C4-2B (cell line): Measurements from ENCODE around the gene SYNRG.
"Not testable (repeated sequence)": the region's sequence is repeated elsewhere in the genome, so short reads cannot be mapped to it uniquely, and the experiment has no call there.

Experiments used
- H3K27ac ChIP-seq: fragments of 450-650 bp; 2 replicates; pipeline ENCODE4 v1.5.1; 2017
- ZFX ChIP-seq: fragments of 450-650 bp; IDR thresholded peaks from 2 replicates; pipeline ENCODE4 v1.6.1; 2017
- TF ChIP-seq, protein P1 (sequence below): fragments of 450-650 bp; conservative IDR thresholded peaks from 2 replicates; pipeline ENCODE4 v1.5.1; 2017; ENCODE audit warnings: mild to moderate bottlenecking

Gene SYNRG

DNA sequence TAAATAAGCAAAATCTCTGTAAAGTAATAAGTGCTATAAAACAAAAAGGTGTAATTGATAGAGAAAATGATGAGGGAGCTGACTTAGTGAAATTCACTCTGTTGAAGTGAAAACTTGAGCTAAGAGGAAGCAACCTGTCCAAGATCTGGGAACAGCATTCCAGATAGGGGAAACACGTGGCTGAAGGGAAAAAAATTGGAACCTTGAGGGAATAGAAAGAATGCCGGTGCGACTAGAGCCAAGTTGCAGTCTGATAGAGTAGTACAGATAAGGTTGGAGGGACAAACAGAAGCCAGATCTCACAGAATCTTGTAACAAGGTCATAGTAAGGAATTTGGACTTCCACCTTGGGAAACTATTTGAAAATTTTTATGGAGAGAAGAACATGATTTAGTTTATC lies 34.7 kb upstream of the SYNRG start:
- no peak for TF ChIP-seq ZFX
- TF ChIP-seq, protein P1, sequence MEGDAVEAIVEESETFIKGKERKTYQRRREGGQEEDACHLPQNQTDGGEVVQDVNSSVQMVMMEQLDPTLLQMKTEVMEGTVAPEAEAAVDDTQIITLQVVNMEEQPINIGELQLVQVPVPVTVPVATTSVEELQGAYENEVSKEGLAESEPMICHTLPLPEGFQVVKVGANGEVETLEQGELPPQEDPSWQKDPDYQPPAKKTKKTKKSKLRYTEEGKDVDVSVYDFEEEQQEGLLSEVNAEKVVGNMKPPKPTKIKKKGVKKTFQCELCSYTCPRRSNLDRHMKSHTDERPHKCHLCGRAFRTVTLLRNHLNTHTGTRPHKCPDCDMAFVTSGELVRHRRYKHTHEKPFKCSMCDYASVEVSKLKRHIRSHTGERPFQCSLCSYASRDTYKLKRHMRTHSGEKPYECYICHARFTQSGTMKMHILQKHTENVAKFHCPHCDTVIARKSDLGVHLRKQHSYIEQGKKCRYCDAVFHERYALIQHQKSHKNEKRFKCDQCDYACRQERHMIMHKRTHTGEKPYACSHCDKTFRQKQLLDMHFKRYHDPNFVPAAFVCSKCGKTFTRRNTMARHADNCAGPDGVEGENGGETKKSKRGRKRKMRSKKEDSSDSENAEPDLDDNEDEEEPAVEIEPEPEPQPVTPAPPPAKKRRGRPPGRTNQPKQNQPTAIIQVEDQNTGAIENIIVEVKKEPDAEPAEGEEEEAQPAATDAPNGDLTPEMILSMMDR, result no peak

DNA sequence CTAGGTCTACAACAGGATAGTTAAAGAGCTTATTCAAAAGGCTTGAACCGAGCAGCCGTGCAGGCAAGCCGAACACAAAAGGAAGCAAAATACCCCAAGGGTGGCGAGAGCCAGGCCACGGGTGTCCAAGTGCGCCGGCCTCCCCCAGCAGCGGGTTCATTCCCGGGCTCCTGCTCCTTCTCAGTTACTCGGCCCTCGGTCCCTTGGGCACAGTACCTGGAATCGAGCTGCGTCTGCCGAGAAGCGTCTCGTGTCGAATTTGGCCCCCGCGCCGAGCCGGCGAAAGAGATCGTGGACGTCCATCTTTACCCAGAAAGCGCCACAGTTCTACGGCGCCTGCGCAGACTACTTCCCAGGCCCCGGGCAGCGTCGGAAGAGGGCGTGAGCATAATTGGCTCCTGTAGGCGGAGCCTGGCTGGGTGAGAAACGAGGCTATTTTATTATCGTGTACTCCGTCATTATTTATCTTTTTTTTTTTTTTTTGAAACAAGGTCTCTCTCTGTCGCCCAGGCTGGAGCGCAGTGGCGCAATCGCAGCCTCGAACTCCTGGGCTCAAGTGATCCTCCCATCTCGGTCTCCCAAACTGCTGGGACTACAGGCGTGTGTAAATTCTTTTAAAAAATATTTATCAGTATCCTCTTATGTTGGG lies 34.0 kb upstream of the SYNRG start, which contains the start of gene DDX52:
Gene DDX52, minus strand, starts transcription at position 329 of the 649 bp plus-strand sequence. Its CDS starts 26 bp downstream, at position 303.
- TF ChIP-seq, protein P1, result no peak
- peak; percentile 78 for TF ChIP-seq ZFX
- peak within 1 kb of the TSS; percentile 79 for H3K27ac ChIP-seq

More for the DNA sequence above, 34.7 kb upstream of the SYNRG start:
- H3K27ac ChIP-seq, result no peak overlapping the region

DNA sequence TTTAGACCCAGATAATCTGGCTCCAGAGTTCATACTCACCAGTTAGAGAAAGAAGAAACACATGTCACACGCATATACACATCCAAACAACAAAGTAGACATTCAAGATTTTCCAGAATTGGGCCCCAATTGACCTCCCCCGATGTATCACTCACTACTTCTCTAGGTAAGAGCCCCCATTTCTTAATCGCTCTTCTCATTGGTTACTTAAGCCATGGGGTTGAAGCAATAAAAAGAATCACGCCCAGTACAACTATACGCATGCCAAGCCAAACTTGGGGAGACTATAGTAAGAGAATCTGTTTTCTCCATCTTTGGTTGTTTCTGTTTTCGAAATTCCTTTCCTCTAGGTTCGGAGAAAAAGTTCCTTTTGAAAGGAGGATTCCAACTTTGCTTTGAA lies 33.5 kb upstream of the SYNRG start:
- TF ChIP-seq, protein P1, result no peak
- TF ChIP-seq ZFX, result no peak
- H3K27ac ChIP-seq, result peak overlapping the region; percentile 79

DNA sequence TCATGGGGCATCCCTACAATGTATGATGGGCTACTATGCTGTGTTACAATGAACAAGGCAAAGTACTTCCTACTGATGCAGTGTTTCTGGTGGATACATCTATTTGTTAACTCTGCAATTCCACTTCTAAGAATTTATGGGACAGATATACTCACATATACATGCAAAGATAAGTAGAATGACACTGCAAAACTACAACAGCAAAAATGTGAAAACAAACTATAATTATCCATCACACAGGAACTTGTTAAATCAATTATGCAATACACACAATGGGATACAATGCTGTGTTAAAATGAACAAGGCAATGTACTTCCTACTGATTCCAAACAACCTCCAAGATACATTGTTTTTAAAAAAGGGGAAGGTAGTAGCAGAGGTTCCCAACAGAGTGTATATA lies 30.8 kb upstream of the SYNRG start:
- H3K27ac ChIP-seq, result no peak overlapping the region
- no peak for TF ChIP-seq ZFX
- TF ChIP-seq, protein P1, result no peak

DNA sequence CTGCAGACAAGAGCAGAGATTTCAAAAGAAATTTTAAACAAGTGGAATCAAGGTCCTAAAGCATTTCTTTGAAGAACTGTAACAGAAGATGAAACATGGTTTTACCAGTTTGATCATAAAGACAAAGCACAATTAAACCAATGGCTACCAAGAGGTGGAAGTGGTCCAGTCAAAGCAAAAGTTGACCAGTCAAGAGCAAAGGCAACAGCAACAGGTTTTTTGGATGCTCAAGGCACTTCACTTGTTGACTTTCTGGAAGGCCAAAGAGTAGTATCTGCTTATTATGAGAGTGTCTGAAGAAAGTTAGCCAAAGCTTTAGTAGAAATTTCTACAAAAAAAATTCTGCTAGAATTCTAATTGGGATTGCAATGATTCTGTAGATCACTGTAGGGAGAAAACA lies 28.7 kb upstream of the SYNRG start:
- TF ChIP-seq, protein P1, result no peak
- TF ChIP-seq ZFX, result no peak
- no peak overlapping the region for H3K27ac ChIP-seq

DNA sequence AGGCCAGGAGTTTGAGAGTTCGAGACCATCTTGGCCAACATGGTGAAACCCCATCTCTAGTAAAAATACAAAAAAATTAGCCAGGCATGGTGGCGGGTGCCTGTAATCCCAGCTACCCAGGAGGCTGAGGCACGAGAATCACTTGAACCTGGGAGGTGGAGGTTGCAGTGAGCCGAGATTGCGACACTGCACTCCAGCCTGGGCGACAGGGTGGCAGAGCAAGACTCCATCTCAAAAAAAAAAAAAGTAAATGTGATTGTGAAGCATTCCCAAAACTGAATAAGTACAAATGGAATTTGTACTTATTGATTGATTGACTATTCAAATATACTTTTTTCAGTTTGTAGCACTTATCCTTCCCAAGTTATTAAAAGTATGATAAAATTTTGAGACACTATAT lies 7.2 kb upstream of the SYNRG start:
- not testable (repeated sequence) for H3K27ac ChIP-seq

DNA sequence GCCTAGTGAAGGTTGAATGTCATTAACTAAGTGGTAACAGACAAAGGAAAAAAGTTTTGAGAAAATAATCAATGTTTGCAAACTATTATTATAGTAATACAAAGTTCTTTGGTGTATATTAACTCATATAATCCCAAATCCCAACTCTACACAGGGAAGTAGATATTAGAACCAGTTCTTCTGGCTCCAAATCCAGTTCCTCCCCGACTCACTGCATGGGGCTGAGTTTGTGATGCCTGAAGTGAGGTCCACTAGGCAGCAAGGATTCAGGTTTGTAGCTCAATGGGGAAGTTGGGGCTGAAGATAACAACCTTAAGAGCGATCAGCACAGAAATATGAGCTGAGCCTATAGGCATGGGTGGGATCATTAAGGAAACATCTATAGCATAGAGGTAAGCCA lies 5.6 kb upstream of the SYNRG start:
- TF ChIP-seq, protein P1, result no peak
- TF ChIP-seq ZFX, result no peak

DNA sequence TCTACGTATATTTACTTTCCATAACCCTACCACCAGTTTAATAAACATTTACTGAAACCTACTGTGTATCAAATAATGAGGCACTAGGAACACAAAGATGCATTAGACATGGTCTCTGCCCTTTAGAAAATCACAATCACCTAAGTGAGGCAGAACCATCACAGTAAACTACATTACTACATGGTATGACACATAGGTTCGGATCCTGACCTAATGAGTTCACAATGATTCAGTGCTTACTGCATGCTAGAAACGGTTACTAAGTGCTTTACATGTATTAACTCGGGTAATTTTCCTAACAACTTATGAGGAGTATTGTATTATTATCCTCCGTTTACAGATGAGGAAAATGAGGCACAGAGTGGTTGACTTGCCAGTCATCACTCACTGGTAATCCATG lies 5.2 kb upstream of the SYNRG start:
- TF ChIP-seq, protein P1, result no peak
- no peak for TF ChIP-seq ZFX
- H3K27ac ChIP-seq, result no peak overlapping the region

More for the DNA sequence above, 5.6 kb upstream of the SYNRG start:
- no peak overlapping the region for H3K27ac ChIP-seq
